ENCODE data around the gene SCPEP1. TPM values are rescaled to one million over a fixed set of nuclear protein-coding genes. Genes with fewer than 3 reads are reported as not detected.

The SCPEP1 gene
- total and polyA plus RNA-seq, 10 of the 15 experiments (the other 5 are each of a cell fraction or from before 2014, with no cell fraction given), result 31.2 to 80.2 (median 40.7) TPM

DNA sequence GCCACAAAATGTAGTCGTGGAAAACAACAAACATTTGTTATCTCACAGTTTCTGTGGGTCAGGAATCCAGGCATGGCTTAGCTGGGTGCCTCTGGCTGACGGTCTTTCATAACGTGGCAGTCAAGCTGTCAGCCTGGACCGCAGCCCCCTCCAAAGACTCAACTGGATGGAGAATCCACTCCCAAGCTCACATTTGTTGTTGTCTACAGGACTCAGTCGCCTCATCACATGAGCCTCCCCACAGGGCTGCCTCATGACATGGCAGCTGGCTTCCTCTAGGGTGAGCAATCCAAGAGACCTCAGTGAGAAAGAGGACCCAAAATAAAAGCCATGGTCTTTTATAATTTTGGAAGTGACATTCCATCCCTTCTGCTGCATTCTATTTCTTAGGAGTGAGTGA lies 72.4 kb downstream of the SCPEP1 start:
- ChIA-PET CTCF (interaction anchor here (1.3 kb wide), 1 partner anchor 9 kb away, joined by 3 read pairs; no protein-coding TSS in a partner anchor), POLR2A (no interaction called here)
- in situ Hi-C loops (cut with MboI), result no loop called here

More for the DNA sequence above, 72.4 kb downstream of the SCPEP1 start:
- TF ChIP-seq ATF3 (IDR thresholded peaks at IDR 0.05; ENCODE audit: borderline replicate concordance, extremely low read depth, low read depth, low read length) (no peak), SPI1 (IDR thresholded peaks at IDR 0.05; ENCODE audit: borderline replicate concordance, insufficient read depth, low read depth, low read length) (no peak), MXI1 (IDR thresholded peaks at IDR 0.05; ENCODE audit: low read depth, low read length) (no peak), MYC (IDR thresholded peaks at IDR 0.05; ENCODE audit: insufficient read depth, insufficient read length, insufficient replicate concordance, low read length, severe bottlenecking) (no peak), ZNF24 (IDR thresholded peaks at IDR 0.05) (no peak), IRF4 (IDR thresholded peaks at IDR 0.05; ENCODE audit: low read depth, low read length) (no peak), BACH1 (IDR thresholded peaks at IDR 0.05; ENCODE audit: borderline replicate concordance) (no peak), JUND (IDR thresholded peaks at IDR 0.05; ENCODE audit: low read depth, low read length) (no peak), YY1 (IDR thresholded peaks at IDR 0.05; ENCODE audit: low read depth, low read length) (no peak), ASH2L (IDR thresholded peaks at IDR 0.05; ENCODE audit: borderline replicate concordance, low read depth) (no peak), USF2 (IDR thresholded peaks at IDR 0.05; ENCODE audit: borderline replicate concordance, low read depth, low read length) (no peak), BCL3 (IDR thresholded peaks at IDR 0.05; ENCODE audit: borderline replicate concordance, insufficient read depth, low read depth, low read length, poor library complexity, severe bottlenecking) (no peak), FOXM1 (IDR thresholded peaks at IDR 0.05; ENCODE audit: low read depth, low read length) (no peak), TCF12 (IDR thresholded peaks at IDR 0.05; ENCODE audit: low read depth, low read length) (no peak), ZNF217 (IDR thresholded peaks at IDR 0.05) (no peak)
- TF ChIP-seq, protein P1, sequence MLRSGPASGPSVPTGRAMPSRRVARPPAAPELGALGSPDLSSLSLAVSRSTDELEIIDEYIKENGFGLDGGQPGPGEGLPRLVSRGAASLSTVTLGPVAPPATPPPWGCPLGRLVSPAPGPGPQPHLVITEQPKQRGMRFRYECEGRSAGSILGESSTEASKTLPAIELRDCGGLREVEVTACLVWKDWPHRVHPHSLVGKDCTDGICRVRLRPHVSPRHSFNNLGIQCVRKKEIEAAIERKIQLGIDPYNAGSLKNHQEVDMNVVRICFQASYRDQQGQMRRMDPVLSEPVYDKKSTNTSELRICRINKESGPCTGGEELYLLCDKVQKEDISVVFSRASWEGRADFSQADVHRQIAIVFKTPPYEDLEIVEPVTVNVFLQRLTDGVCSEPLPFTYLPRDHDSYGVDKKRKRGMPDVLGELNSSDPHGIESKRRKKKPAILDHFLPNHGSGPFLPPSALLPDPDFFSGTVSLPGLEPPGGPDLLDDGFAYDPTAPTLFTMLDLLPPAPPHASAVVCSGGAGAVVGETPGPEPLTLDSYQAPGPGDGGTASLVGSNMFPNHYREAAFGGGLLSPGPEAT (IDR thresholded peaks at IDR 0.05; ENCODE audit: low read depth), result no peak
- ATAC-seq (no peak), DNase-seq (ENCODE audit: low read depth, low spot score) (no peak), FAIRE-seq (no peak)
- H2AFZ ChIP-seq (ENCODE audit: control insufficient read depth, low read depth, low read length), result no peak overlapping the region
- H3K79me2 ChIP-seq (ENCODE audit: control insufficient read depth, insufficient read depth, low read length), result no peaks in the 10 kb centered on the region
- H3K4me3 ChIP-seq, result no peak overlapping the region
- H3K9me3 ChIP-seq (replicated peaks; ENCODE audit: control insufficient read depth, insufficient read depth, low read length), result no peaks in the 10 kb centered on the region
- BruUV-seq (replicated peaks), result no TSS peak
- H3K36me3 ChIP-seq (ENCODE audit: control insufficient read depth in 2 of 2, insufficient read depth in 2 of 2, low read length in 1 of 2), result no peaks in the 10 kb centered on the region
- peaks cover 8% of the 10 kb centered on the region for H3K4me1 ChIP-seq (ENCODE audit: control insufficient read depth, insufficient read depth, low read length)
- WGBS (ENCODE audit: insufficient coverage, insufficient replicate concordance, low lambda C conversion rate, missing lambda C conversion rate), result 47% methylated on average over 5 of the region's 5 CpGs
- ChIA-PET SMC1A (ENCODE audit: uncharacterized antibody, unreplicated experiment) (no interaction called here), RAD21 (ENCODE audit: unreplicated experiment) (no interaction called here)
- H3K9ac ChIP-seq (ENCODE audit: control insufficient read depth, insufficient read depth, low read length), result no peak overlapping the region
- no peak overlapping the region for H3K4me2 ChIP-seq (ENCODE audit: control insufficient read depth, insufficient read depth)
- intact Hi-C loops (cut with micrococcal nuclease; ENCODE audit: unreplicated experiment), result no loop called here
- H3K27me3 ChIP-seq (replicated peaks in 1 of 2; ENCODE audit: control insufficient read depth in 2 of 2, insufficient read depth in 2 of 2, low read length in 1 of 2), result peaks cover 0 to 3% of the 10 kb centered on the region in 2 experiments; a peak in 2 of 4 replicates
- H3K27ac ChIP-seq (ENCODE audit: control insufficient read depth, insufficient read depth), result no peak overlapping the region
- no peaks in the 10 kb centered on the region for H4K20me1 ChIP-seq (ENCODE audit: control insufficient read depth, insufficient read depth)
